ENCODE data around the gene OR1K1. TPM values are rescaled to one million over a fixed set of nuclear protein-coding genes. Genes with fewer than 3 reads are reported as not detected.
"Not testable (repeated sequence)": the region's sequence is repeated elsewhere in the genome, so short reads cannot be mapped to it uniquely, and the experiment has no call there.

The OR1K1 gene
- total RNA-seq, 4 donors from 2014 or later, result not detected

DNA sequence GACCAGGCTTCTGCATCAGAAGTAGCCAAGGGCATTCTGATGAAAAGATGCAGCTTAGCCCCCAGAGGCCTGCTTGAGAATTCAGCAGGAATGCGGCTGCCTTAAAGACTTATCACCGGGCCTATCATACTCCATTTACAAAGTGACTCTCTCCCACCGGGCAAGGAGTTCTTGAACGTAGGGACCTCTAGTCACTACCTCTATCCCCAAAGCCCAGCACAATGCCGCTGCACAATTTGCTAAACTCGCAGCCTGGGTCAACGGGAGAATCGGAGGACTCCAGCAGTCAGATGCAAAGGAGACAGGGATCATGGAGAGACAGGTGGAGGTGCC lies 27.8 kb downstream of the OR1K1 start:
- peak in 1 of 2 donors; percentile 6 for DNase-seq
- intact Hi-C loops (cut with DNase I), result no loop called here
- Histone ChIP-seq H3K36me3 (peaks cover 0 to 7% of the 10 kb centered on the region in 2 donors), H3K27me3 (no peaks in the 10 kb centered on the region), H3K9me3 (no peaks in the 10 kb centered on the region), H3K4me1 (peaks cover 16 to 19% of the 10 kb centered on the region in 2 donors), H3K4me3 (replicated peaks in 1 of 3) (peak overlapping the region; percentile 80 to 93 (median 88)), H3K27ac (peak overlapping the region; percentile 58 to 97 (median 96))
- WGBS, 2 donors, result 0 to 1% methylated on average over 8 of the region's 8 CpGs
- no peak for TF ChIP-seq POLR2A (IDR thresholded peaks at IDR 0.05)
- TF ChIP-seq, protein P1, sequence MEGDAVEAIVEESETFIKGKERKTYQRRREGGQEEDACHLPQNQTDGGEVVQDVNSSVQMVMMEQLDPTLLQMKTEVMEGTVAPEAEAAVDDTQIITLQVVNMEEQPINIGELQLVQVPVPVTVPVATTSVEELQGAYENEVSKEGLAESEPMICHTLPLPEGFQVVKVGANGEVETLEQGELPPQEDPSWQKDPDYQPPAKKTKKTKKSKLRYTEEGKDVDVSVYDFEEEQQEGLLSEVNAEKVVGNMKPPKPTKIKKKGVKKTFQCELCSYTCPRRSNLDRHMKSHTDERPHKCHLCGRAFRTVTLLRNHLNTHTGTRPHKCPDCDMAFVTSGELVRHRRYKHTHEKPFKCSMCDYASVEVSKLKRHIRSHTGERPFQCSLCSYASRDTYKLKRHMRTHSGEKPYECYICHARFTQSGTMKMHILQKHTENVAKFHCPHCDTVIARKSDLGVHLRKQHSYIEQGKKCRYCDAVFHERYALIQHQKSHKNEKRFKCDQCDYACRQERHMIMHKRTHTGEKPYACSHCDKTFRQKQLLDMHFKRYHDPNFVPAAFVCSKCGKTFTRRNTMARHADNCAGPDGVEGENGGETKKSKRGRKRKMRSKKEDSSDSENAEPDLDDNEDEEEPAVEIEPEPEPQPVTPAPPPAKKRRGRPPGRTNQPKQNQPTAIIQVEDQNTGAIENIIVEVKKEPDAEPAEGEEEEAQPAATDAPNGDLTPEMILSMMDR (IDR thresholded peaks at IDR 0.05), result no peak

DNA sequence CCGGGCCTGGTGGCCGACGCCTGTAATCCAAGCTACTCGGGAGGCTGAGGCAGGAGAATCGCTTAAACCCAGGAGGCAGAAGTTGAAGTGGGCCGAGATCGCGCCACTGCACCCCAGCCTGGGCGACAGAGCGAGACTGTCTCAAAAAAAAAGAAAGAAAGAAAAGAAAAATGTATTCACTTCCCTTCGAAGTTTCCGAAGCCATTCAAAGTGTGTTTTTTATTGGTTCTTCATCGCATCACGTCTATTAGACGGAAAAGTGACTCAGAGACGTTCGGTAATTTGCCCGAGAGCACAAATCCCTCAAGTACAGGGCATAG lies 29.0 kb downstream of the OR1K1 start:
- intact Hi-C loops (cut with DNase I); H3K27me3 ChIP-seq; DNase-seq; H3K9me3 ChIP-seq; H3K36me3 ChIP-seq: not testable (repeated sequence)
- 69 to 72% methylated on average over 18 of the region's 18 CpGs for WGBS, 2 donors
- Histone ChIP-seq H3K4me3 (replicated peaks in 1 of 3) (peak overlapping the region; percentile 80 to 93 (median 88)), H3K4me1 (peaks cover 16 to 19% of the 10 kb centered on the region in 2 donors), H3K27ac (peak overlapping the region; percentile 88 to 97 (median 96))

DNA sequence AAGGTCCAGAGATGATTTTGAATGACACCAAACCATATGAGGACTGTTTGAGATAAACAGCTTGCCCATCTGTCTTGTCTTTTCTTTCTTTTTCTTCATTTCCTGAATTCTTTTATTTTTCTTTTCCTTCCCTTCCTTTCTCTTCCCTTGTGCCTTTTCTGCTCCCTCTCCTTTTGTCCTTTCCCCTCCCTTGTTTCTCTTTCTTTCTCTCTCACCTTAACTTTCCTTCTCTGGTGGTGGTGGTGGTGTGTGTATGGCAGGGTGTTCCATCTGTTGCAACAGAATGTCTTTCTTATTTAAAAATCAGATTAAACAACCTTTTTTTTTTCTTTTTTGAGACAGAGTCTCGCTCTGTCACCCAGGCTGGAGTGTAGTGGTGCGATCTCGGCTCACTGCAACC lies 32.3 kb downstream of the OR1K1 start:
- Histone ChIP-seq H3K4me1 (peaks cover 5 to 10% of the 10 kb centered on the region in 2 donors), H3K36me3 (no peaks in the 10 kb centered on the region), H3K4me3 (replicated peaks in 1 of 3) (no peak overlapping the region), H3K9me3 (no peaks in the 10 kb centered on the region), H3K27me3 (no peaks in the 10 kb centered on the region), H3K27ac (no peak overlapping the region)
- no peak for DNase-seq
- WGBS, 2 donors, result 89% methylated on average over 3 of the region's 3 CpGs
- intact Hi-C loops (cut with DNase I), result no loop called here
- TF ChIP-seq, protein P1 (IDR thresholded peaks at IDR 0.05), result no peak
- TF ChIP-seq POLR2A (IDR thresholded peaks at IDR 0.05), result no peak

DNA sequence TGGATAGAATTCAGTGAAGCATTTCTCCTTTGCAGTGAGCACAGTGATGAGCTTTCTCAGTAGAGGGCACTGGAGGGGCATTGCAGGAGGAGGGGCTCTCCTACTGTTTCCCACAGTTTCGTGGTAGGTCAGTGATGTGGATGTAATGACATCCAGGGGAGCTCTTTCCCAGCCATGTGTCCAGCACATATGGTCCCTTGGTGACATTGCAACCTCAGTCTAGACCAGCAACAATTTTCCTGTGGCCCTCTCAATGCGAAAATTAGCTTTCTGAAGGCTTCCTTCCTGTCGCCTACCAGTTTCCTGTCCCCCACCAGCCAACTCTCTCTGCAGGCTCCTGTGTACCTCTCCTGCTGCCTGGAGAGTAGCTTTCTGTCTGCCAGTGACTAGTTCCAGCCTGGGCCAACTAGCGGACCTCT lies 35.4 kb downstream of the OR1K1 start:
- no peaks in the 10 kb centered on the region for H3K36me3 ChIP-seq
- no peaks in the 10 kb centered on the region for H3K9me3 ChIP-seq
- no peak for DNase-seq
- no peaks in the 10 kb centered on the region for H3K4me1 ChIP-seq
- no peak overlapping the region for H3K27ac ChIP-seq
- intact Hi-C loops (cut with DNase I), result no loop called here
- TF ChIP-seq, protein P1 (IDR thresholded peaks at IDR 0.05), result no peak
- no peak for TF ChIP-seq POLR2A (IDR thresholded peaks at IDR 0.05)
- no peaks in the 10 kb centered on the region for H3K27me3 ChIP-seq
- 50 to 53% methylated on average over 4 of the region's 4 CpGs for WGBS, 2 donors
- H3K4me3 ChIP-seq (replicated peaks in 1 of 3), result no peak overlapping the region

DNA sequence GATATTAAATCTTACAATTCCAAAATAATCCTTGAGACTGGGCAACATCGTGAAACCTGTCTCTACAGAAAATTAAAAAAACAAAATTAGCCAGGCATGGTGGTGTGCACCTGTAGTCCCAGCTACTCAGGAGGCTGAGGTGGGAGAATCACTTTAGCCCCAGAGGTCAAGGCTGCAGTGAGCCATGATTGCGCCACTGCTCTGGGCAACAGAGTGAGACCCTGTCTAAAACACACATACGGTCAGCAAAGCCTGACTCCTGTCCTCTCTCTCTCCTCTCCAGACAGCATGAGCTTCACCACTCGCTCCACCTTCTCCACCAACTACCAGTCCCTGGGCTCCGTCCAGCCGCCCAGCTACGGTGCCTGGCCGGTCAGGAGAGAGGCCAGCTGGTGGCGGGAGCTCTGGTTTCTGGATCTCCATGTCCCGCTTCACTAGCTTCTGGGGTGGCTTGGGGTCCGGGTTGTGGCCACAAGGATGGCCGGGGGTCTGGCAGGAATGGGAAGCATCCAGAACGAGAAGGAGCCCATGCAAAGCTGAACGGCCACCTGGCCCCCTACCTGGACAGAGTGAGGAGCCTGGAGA lies 37.4 kb downstream of the OR1K1 start:
- TF ChIP-seq, protein P1 (IDR thresholded peaks at IDR 0.05), result no peak
- TF ChIP-seq POLR2A (IDR thresholded peaks at IDR 0.05), result no peak
- intact Hi-C loops (cut with DNase I), result no loop called here
- Histone ChIP-seq H3K27me3 (no peaks in the 10 kb centered on the region), H3K4me3 (replicated peaks in 1 of 3) (no peak overlapping the region), H3K4me1 (no peaks in the 10 kb centered on the region), H3K9me3 (no peaks in the 10 kb centered on the region), H3K27ac (no peak overlapping the region), H3K36me3 (no peaks in the 10 kb centered on the region)
- DNase-seq, result no peak
- WGBS, 2 donors, result 89 to 92% methylated on average over 12 to 14 of the region's 14 CpGs

DNA sequence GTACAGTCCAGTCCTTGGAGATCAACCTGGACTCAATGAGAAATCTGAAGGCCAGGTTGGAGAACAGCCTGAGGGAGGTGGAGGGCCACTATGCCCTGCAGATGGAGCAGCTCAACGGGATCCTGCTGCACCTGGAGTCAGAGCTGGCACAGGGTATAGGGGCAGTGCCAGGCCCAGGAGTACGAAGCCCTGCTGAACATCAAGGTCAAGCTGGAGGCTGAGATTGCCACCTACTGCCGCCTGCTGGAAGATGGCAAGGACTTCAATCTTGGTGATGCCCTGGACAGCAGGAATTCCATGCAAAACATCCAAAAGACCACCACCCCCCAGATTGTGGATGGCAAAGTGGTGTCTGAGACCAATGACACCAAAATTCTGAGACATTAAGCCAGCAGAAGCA lies 38.5 kb downstream of the OR1K1 start:
- H3K9me3 ChIP-seq; H3K4me1 ChIP-seq; DNase-seq; intact Hi-C loops (cut with DNase I); H3K4me3 ChIP-seq (replicated peaks in 1 of 3); H3K27me3 ChIP-seq; H3K27ac ChIP-seq; H3K36me3 ChIP-seq: not testable (repeated sequence)
- 78 to 81% methylated on average over 3 of the region's 3 CpGs for WGBS, 2 donors
